ENCODE measurements around the gene FOXP1.

Gene FOXP1

GRCh38 chr3:71152892-71153265 is 430.6 kb downstream of the FOXP1 start:
- Histone ChIP-seq H3K4me3 (ENCODE audit: low read depth in 1 of 2, low read length in 1 of 2) (no peak overlapping the region), H3K9me3 (no peaks in the 10 kb centered on the region), H3K4me1 (ENCODE audit: control insufficient read depth in 1 of 2, insufficient read depth in 1 of 2, low read depth in 1 of 2, low read length in 1 of 2) (no peaks in the 10 kb centered on the region), H3K27me3 (no peaks in the 10 kb centered on the region), H3K27ac (no peak overlapping the region), H3K36me3 (no peaks in the 10 kb centered on the region)
- no peak for TF ChIP-seq CTCF (IDR thresholded peaks at IDR 0.05)

GRCh38 chr3:71152039-71152891 is 431.3 kb downstream of the FOXP1 start:
- TF ChIP-seq CTCF (IDR thresholded peaks at IDR 0.05) = no peak
- Histone ChIP-seq H3K36me3 (no peaks in the 10 kb centered on the region), H3K4me3 (ENCODE audit: low read depth in 1 of 2, low read length in 1 of 2) (no peak overlapping the region), H3K27ac (no peak overlapping the region), H3K9me3 (no peaks in the 10 kb centered on the region), H3K27me3 (no peaks in the 10 kb centered on the region), H3K4me1 (ENCODE audit: control insufficient read depth in 1 of 2, insufficient read depth in 1 of 2, low read depth in 1 of 2, low read length in 1 of 2) (no peaks in the 10 kb centered on the region)

GRCh38 chr3:71149959-71150954 is 433.3 kb downstream of the FOXP1 start:
- TF ChIP-seq CTCF (IDR thresholded peaks at IDR 0.05) = no peak
- H3K36me3 ChIP-seq = no peaks in the 10 kb centered on the region
- H3K27ac ChIP-seq = no peak overlapping the region
- no peak overlapping the region for H3K4me3 ChIP-seq (ENCODE audit: low read depth in 1 of 2, low read length in 1 of 2)
- H3K27me3 ChIP-seq = no peaks in the 10 kb centered on the region
- no peaks in the 10 kb centered on the region for H3K4me1 ChIP-seq (ENCODE audit: control insufficient read depth in 1 of 2, insufficient read depth in 1 of 2, low read depth in 1 of 2, low read length in 1 of 2)
- H3K9me3 ChIP-seq = no peaks in the 10 kb centered on the region

GRCh38 chr3:71148455-71149060 is 435.0 kb downstream of the FOXP1 start:
- Histone ChIP-seq H3K27ac (no peak overlapping the region), H3K4me3 (ENCODE audit: low read depth in 1 of 2, low read length in 1 of 2) (no peak overlapping the region), H3K27me3 (no peaks in the 10 kb centered on the region), H3K36me3 (no peaks in the 10 kb centered on the region), H3K4me1 (ENCODE audit: control insufficient read depth in 1 of 2, insufficient read depth in 1 of 2, low read depth in 1 of 2, low read length in 1 of 2) (no peaks in the 10 kb centered on the region), H3K9me3 (no peaks in the 10 kb centered on the region)
- no peak for TF ChIP-seq CTCF (IDR thresholded peaks at IDR 0.05)

- H3K4me3 ChIP-seq (ENCODE audit: low read depth in 1 of 2, low read length in 1 of 2) = no peak overlapping the region
- H3K4me1 ChIP-seq (ENCODE audit: control insufficient read depth in 1 of 2, insufficient read depth in 1 of 2, low read depth in 1 of 2, low read length in 1 of 2) = peaks cover 9 to 13% of the 10 kb centered on the region in 2 experiments
- H3K27me3 ChIP-seq = no peaks in the 10 kb centered on the region
- H3K9me3 ChIP-seq = no peaks in the 10 kb centered on the region
- no peaks in the 10 kb centered on the region for H3K36me3 ChIP-seq
- no peak overlapping the region for H3K27ac ChIP-seq
- TF ChIP-seq CTCF (IDR thresholded peaks at IDR 0.05) = no peak
Measured at GRCh38 chr3:71146673-71147072, 436.9 kb downstream of the FOXP1 start.
